A673 (cell line): ENCODE measurements around the gene TRMT10A. TPM values are rescaled to one million over a fixed set of nuclear protein-coding genes. Genes with fewer than 3 reads are reported as not detected.

Source experiments
- BruUV-seq: library from RNA; stranded (reverse); fragments of 400-500 nt; replicated peaks from 2 replicates; lab custom pipeline; 2021; lab: Mats Ljungman, UMichigan
- CTCF ChIA-PET: fragments of 300-600 bp; sonication (Branson Sonifier 250); formaldehyde crosslinking; loops from one replicate; lab custom pipeline; 2022; ENCODE audit warnings: antibody characterized with exemption; lab: Charles Lee
- POLR2A ChIA-PET: fragments of 300-600 bp; sonication (Branson Sonifier 250); formaldehyde crosslinking; loops from one replicate; lab custom pipeline; 2022; ENCODE audit warnings: antibody characterized with exemption; ENCODE audit not compliant: low non-redundant PET; lab: Charles Lee
- DNase-seq: peaks from one replicate; pipeline ENCODE4 v3.0.0-alpha.2; 2015; ENCODE audit warnings: low spot score
- H3K27ac ChIP-seq: fragments of 200-600 bp; sonication (generic); 2 replicates; pipeline ENCODE4 v1.5.1; 2016; ENCODE audit warnings: mixed run types, low read depth, mild to moderate bottlenecking, mixed read lengths, antibody characterized with exemption, low read length; ENCODE audit not compliant: poor library complexity, severe bottlenecking
- H3K27me3 ChIP-seq: fragments of 200-600 bp; sonication (generic); replicated peaks from 2 replicates; pipeline ENCODE4 v1.6.1; 2017; ENCODE audit warnings: mixed run types, low read depth, mild to moderate bottlenecking, mixed read lengths, antibody characterized with exemption, low read length; ENCODE audit not compliant: insufficient read depth, poor library complexity
- H3K36me3 ChIP-seq: fragments of 200-600 bp; sonication (generic); 2 replicates; pipeline ENCODE4 v1.6.1; 2016; ENCODE audit warnings: mixed run types, mild to moderate bottlenecking, mixed read lengths, antibody characterized with exemption, low read length; ENCODE audit not compliant: insufficient read depth, poor library complexity, severe bottlenecking
- H3K4me1 ChIP-seq: fragments of 200-600 bp; sonication (generic); 2 replicates; pipeline ENCODE4 v1.6.1; 2017; ENCODE audit warnings: mixed run types, mild to moderate bottlenecking, mixed read lengths, antibody characterized with exemption, low read length; ENCODE audit not compliant: insufficient read depth, poor library complexity, severe bottlenecking
- H3K4me3 ChIP-seq: fragments of 200-600 bp; sonication (generic); 2 replicates; pipeline ENCODE4 v1.5.1; 2016; ENCODE audit warnings: low read depth, mixed run types, mild to moderate bottlenecking, mixed read lengths, low read length; ENCODE audit not compliant: poor library complexity, severe bottlenecking
- H3K9me3 ChIP-seq: fragments of 200-600 bp; sonication (generic); 2 replicates; pipeline ENCODE4 v1.6.1; 2016; ENCODE audit warnings: mixed run types, low read depth, mild to moderate bottlenecking, mixed read lengths, antibody characterized with exemption, low read length; ENCODE audit not compliant: poor library complexity, severe bottlenecking
- CTCF ChIP-seq: fragments of 300-800, 200-600 bp; sonication (generic); conservative IDR thresholded peaks from 2 replicates; pipeline ENCODE4 v1.5.1; 2017; ENCODE audit warnings: low read depth, mild to moderate bottlenecking, antibody characterized with exemption, low read length, moderate library complexity, mixed read lengths
- EZH2 ChIP-seq: fragments of 200-600 bp; sonication (generic); IDR thresholded peaks from 2 replicates; pipeline ENCODE4 v1.6.1; 2017; ENCODE audit warnings: borderline replicate concordance, low read depth, mild to moderate bottlenecking, mixed read lengths, antibody characterized with exemption, low read length; ENCODE audit not compliant: poor library complexity, severe bottlenecking
- intact Hi-C: fragments of 100-400 bp; cut with micrococcal nuclease; formaldehyde crosslinking; loops from one replicate; pipeline ENCODE4 v1.10.0; 2022; ENCODE audit not compliant: unreplicated experiment
- total RNA-seq: library from RNA; stranded (reverse); gene quantifications from 2 replicates; pipeline ENCODE4 v1.2.3, GENCODE V29; 2021

The TRMT10A gene
- total RNA-seq, 1 experiment from 2014 or later, result 4.6 TPM

GRCh38 chr4:99594818-99595217 lies 31.0 kb upstream of the TRMT10A start:
- BruUV-seq, result no TSS peak
- TF ChIP-seq EZH2 (no peak), CTCF (no peak)
- H3K27me3 ChIP-seq, result peaks cover 11% of the 10 kb centered on the region
- ChIA-PET POLR2A (no interaction called here), CTCF (no interaction called here)
- H3K36me3 ChIP-seq, result no peaks in the 10 kb centered on the region
- intact Hi-C loops, result no loop called here
- no peaks in the 10 kb centered on the region for H3K9me3 ChIP-seq
- H3K4me3 ChIP-seq, result no peak overlapping the region
- H3K27ac ChIP-seq, result no peak overlapping the region
- no peaks in the 10 kb centered on the region for H3K4me1 ChIP-seq
- no peak for DNase-seq

GRCh38 chr4:99593781-99594641 lies 30.2 kb upstream of the TRMT10A start:
- DNase-seq, result no peak
- H3K36me3 ChIP-seq, result no peaks in the 10 kb centered on the region
- TF ChIP-seq CTCF (no peak), EZH2 (no peak)
- no peaks in the 10 kb centered on the region for H3K9me3 ChIP-seq
- no peak overlapping the region for H3K4me3 ChIP-seq
- no TSS peak for BruUV-seq
- H3K27ac ChIP-seq, result no peak overlapping the region
- ChIA-PET CTCF (no interaction called here), POLR2A (no interaction called here)
- peaks cover 8% of the 10 kb centered on the region for H3K27me3 ChIP-seq
- H3K4me1 ChIP-seq, result no peaks in the 10 kb centered on the region
- intact Hi-C loops, result no loop called here

- DNase-seq, result no peak
- peaks cover 3% of the 10 kb centered on the region for H3K27me3 ChIP-seq
- POLR2A ChIA-PET, result no interaction called here
- no peak overlapping the region for H3K27ac ChIP-seq
- H3K4me1 ChIP-seq, result no peaks in the 10 kb centered on the region
- H3K4me3 ChIP-seq, result no peak overlapping the region
- BruUV-seq, result no TSS peak
- intact Hi-C loops, result no loop called here
- H3K36me3 ChIP-seq, result no peaks in the 10 kb centered on the region
- CTCF ChIA-PET, result no interaction called here
- TF ChIP-seq EZH2, result no peak
- no peak for TF ChIP-seq CTCF
- H3K9me3 ChIP-seq, result no peaks in the 10 kb centered on the region
These were observed 27.9 kb upstream of the TRMT10A start for GRCh38 chr4:99591757-99592156.
